Measurements from ENCODE around the gene THAP2. TPM values are rescaled to one million over a fixed set of nuclear protein-coding genes. Genes with fewer than 3 reads are reported as not detected.
"Not testable (repeated sequence)": the region's sequence is repeated elsewhere in the genome, so short reads cannot be mapped to it uniquely, and the experiment has no call there.

THAP2 gene
- total RNA-seq, 1 donor from 2014 or later = 9.5 TPM

- DNase-seq (ENCODE audit: extremely low read depth, low read depth, low spot score) = no peak
These were observed 2.0 kb upstream of the THAP2 start for GRCh38 chr12:71661977-71662530.

GRCh38 chr12:71662849-71663560 lies 1.1 kb upstream of the THAP2 start:
- no peak for DNase-seq (ENCODE audit: extremely low read depth, low read depth, low spot score)

- no peak for DNase-seq (ENCODE audit: extremely low read depth, low read depth, low spot score)
These were observed 449 bp downstream of the THAP2 start for GRCh38 chr12:71664411-71665089.

GRCh38 chr12:71665090-71665463 lies 976 bp downstream of the THAP2 start:
- DNase-seq (ENCODE audit: extremely low read depth, low read depth, low spot score) = no peak

GRCh38 chr12:71666259-71666658 lies 2.2 kb downstream of the THAP2 start:
- no peak for DNase-seq (ENCODE audit: extremely low read depth, low read depth, low spot score)

GRCh38 chr12:71671311-71671710 lies 7.2 kb downstream of the THAP2 start:
- DNase-seq (ENCODE audit: extremely low read depth, low read depth, low spot score) = no peak

GRCh38 chr12:71671816-71672215 lies 7.7 kb downstream of the THAP2 start:
- DNase-seq (ENCODE audit: extremely low read depth, low read depth, low spot score) = no peak

GRCh38 chr12:71682466-71682865 lies 18.4 kb downstream of the THAP2 start:
- no peak for DNase-seq (ENCODE audit: extremely low read depth, low read depth, low spot score)

GRCh38 chr12:71683633-71684032 lies 19.5 kb downstream of the THAP2 start:
- no peak for DNase-seq (ENCODE audit: extremely low read depth, low read depth, low spot score)

GRCh38 chr12:71684081-71684480 lies 20.0 kb downstream of the THAP2 start:
- no peak for DNase-seq (ENCODE audit: extremely low read depth, low read depth, low spot score)

GRCh38 chr12:71685312-71685906 lies 21.3 kb downstream of the THAP2 start:
- DNase-seq (ENCODE audit: extremely low read depth, low read depth, low spot score) = no peak

GRCh38 chr12:71685914-71686657 lies 22.0 kb downstream of the THAP2 start, which contains the start of gene TMEM19:
Gene TMEM19, plus strand, starts transcription at chr12:71686082. Its CDS starts 599 bp downstream, at chr12:71686681.
- no peak for DNase-seq (ENCODE audit: extremely low read depth, low read depth, low spot score)

GRCh38 chr12:71686658-71687025 lies 22.5 kb downstream of the THAP2 start:
- DNase-seq (ENCODE audit: extremely low read depth, low read depth, low spot score) = no peak

- not testable (repeated sequence) for DNase-seq (ENCODE audit: extremely low read depth, low read depth, low spot score)
These were observed 23.1 kb downstream of the THAP2 start for GRCh38 chr12:71687172-71687571.

- DNase-seq (ENCODE audit: extremely low read depth, low read depth, low spot score) = no peak
These were observed 25.0 kb downstream of the THAP2 start for GRCh38 chr12:71688961-71689570.

GRCh38 chr12:71691504-71692129 lies 27.5 kb downstream of the THAP2 start:
- no peak for DNase-seq (ENCODE audit: extremely low read depth, low read depth, low spot score)

- DNase-seq (ENCODE audit: extremely low read depth, low read depth, low spot score) = no peak
These were observed 29.0 kb downstream of the THAP2 start for GRCh38 chr12:71693126-71693525.

GRCh38 chr12:71693651-71694050 lies 29.6 kb downstream of the THAP2 start:
- not testable (repeated sequence) for DNase-seq (ENCODE audit: extremely low read depth, low read depth, low spot score)

GRCh38 chr12:71694099-71694820 lies 30.2 kb downstream of the THAP2 start:
- DNase-seq (ENCODE audit: extremely low read depth, low read depth, low spot score) = no peak
